OCI-LY7 (cell line): ENCODE data around the gene ARAP1. TPM values are rescaled to one million over a fixed set of nuclear protein-coding genes. Genes with fewer than 3 reads are reported as not detected.

Experiments
- BruUV-seq: library from RNA; stranded (reverse); fragments of 400-500 nt; replicated peaks from 2 replicates; lab custom pipeline; 2021; lab: Mats Ljungman, UMichigan
- CTCF ChIA-PET: fragments of 300-600 bp; sonication (Branson Sonifier 250); formaldehyde crosslinking; loops from one replicate; lab custom pipeline; 2022; ENCODE audit warnings: antibody characterized with exemption; ENCODE audit not compliant: unreplicated experiment; lab: Charles Lee
- POLR2A ChIA-PET: fragments of 300-600 bp; sonication (Branson Sonifier 250); formaldehyde crosslinking; loops from one replicate; lab custom pipeline; 2022; ENCODE audit warnings: antibody characterized with exemption; lab: Charles Lee
- DNase-seq: peaks from one replicate; pipeline ENCODE4 v3.0.0-alpha.2; 2015; ENCODE audit warnings: low spot score
- H2AFZ ChIP-seq: fragments of 200-600 bp; sonication (generic), shearing (Covaris generic); 2 replicates; pipeline ENCODE4 v1.6.1; 2014; ENCODE audit warnings: mild to moderate bottlenecking, antibody characterized with exemption, low read length, moderate library complexity
- H3K27ac ChIP-seq: fragments of 200-600 bp; sonication (generic); 2 replicates; pipeline ENCODE4 v1.5.1; 2014; ENCODE audit warnings: mixed run types, low read depth, mild to moderate bottlenecking, moderate library complexity, low read length, inconsistent platforms; ENCODE audit not compliant: poor library complexity, severe bottlenecking
- H3K36me3 ChIP-seq: fragments of 200-600 bp; sonication (generic); 2 replicates; pipeline ENCODE4 v1.6.1; 2014; ENCODE audit warnings: mild to moderate bottlenecking, antibody characterized with exemption, low read length, moderate library complexity, mixed read lengths; ENCODE audit not compliant: insufficient read depth
- H3K4me1 ChIP-seq: fragments of 200-600 bp; sonication (generic); 2 replicates; pipeline ENCODE4 v1.5.1; 2014; ENCODE audit warnings: mild to moderate bottlenecking, low read length; ENCODE audit not compliant: insufficient read depth, poor library complexity, severe bottlenecking
- H3K4me2 ChIP-seq: fragments of 200-600 bp; sonication (generic); 2 replicates; pipeline ENCODE4 v1.6.1; 2014; ENCODE audit warnings: mild to moderate bottlenecking, low read length
- H3K4me3 ChIP-seq: fragments of 200-600 bp; sonication (generic); 2 replicates; pipeline ENCODE4 v1.5.1; 2014; ENCODE audit warnings: mild to moderate bottlenecking, low read depth, low read length; ENCODE audit not compliant: poor library complexity, severe bottlenecking
- H3K79me2 ChIP-seq: fragments of 200-600 bp; sonication (generic); 2 replicates; pipeline ENCODE4 v1.6.1; 2016; ENCODE audit warnings: low read depth, mild to moderate bottlenecking, low read length, moderate library complexity, mixed read lengths; ENCODE audit not compliant: insufficient read depth
- H3K9me2 ChIP-seq: fragments of 200-600 bp; sonication (generic); 2 replicates; pipeline ENCODE4 v1.6.1; 2016; ENCODE audit warnings: mild to moderate bottlenecking, low read length, mixed read lengths; ENCODE audit not compliant: insufficient read depth
- H3K9me3 ChIP-seq: fragments of 200-600 bp; sonication (generic); 2 replicates; pipeline ENCODE4 v1.6.1; 2014; ENCODE audit warnings: mild to moderate bottlenecking, mixed run types, low read length, mixed read lengths
- H4K20me1 ChIP-seq: fragments of 200-600 bp; sonication (generic); 2 replicates; pipeline ENCODE4 v1.6.1; 2014; ENCODE audit warnings: mild to moderate bottlenecking, antibody characterized with exemption, low read length, moderate library complexity, mixed read lengths; ENCODE audit not compliant: insufficient read depth
- CTCF ChIP-seq: fragments of 200-600 bp; sonication (generic); conservative IDR thresholded peaks from 2 replicates; pipeline ENCODE4 v1.5.1; 2014; ENCODE audit warnings: mild to moderate bottlenecking, antibody characterized with exemption, low read length, moderate library complexity, mixed read lengths
- EZH2phosphoT487 ChIP-seq: fragments of 200-600 bp; sonication (generic); IDR thresholded peaks from 2 replicates; pipeline ENCODE4 v1.6.1; 2018; ENCODE audit warnings: low read depth, borderline replicate concordance, mild to moderate bottlenecking, mixed run types, antibody characterized with exemption, low read length, moderate library complexity, mixed read lengths
- intact Hi-C: fragments of 100-400 bp; cut with micrococcal nuclease; formaldehyde crosslinking; loops from one replicate; pipeline ENCODE4 v1.10.0; 2022; ENCODE audit not compliant: unreplicated experiment
- total RNA-seq, 2 experiments: library from RNA; depleted of rRNA in 1 of 2; stranded (reverse); fragments of >200 nt in 1 of 2; shearing (Covaris generic) in 1 of 2; gene quantifications; 2 replicates each; pipeline ENCODE4 v1.2.3, GENCODE V29; 2014 to 2022

The ARAP1 gene
- total RNA-seq, 2 experiments from 2014 or later = 65.6 to 106 TPM

GRCh38 chr11:72639502-72640375 is 112.5 kb downstream of the ARAP1 start:
- H2AFZ ChIP-seq = no peak overlapping the region
- TF ChIP-seq EZH2phosphoT487 (no peak), CTCF (no peak)
- no peak overlapping the region for H3K27ac ChIP-seq
- H3K4me1 ChIP-seq = peaks cover 10% of the 10 kb centered on the region
- ChIA-PET POLR2A (no interaction called here), CTCF (no interaction called here)
- no peaks in the 10 kb centered on the region for H3K9me3 ChIP-seq
- H3K4me3 ChIP-seq = no peak overlapping the region
- no peaks in the 10 kb centered on the region for H3K36me3 ChIP-seq
- H4K20me1 ChIP-seq = no peaks in the 10 kb centered on the region
- no peak for DNase-seq
- no peaks in the 10 kb centered on the region for H3K9me2 ChIP-seq
- H3K4me2 ChIP-seq = no peak overlapping the region
- intact Hi-C loops = loop anchor here (10.0 kb wide), 1 partner anchor 165 kb away; no protein-coding TSS in a partner anchor
- no peaks in the 10 kb centered on the region for H3K79me2 ChIP-seq
- no TSS peak for BruUV-seq

- TF ChIP-seq EZH2phosphoT487 (no peak), CTCF (no peak)
- H2AFZ ChIP-seq = no peak overlapping the region
- H3K4me2 ChIP-seq = no peak overlapping the region
- H3K9me2 ChIP-seq = no peaks in the 10 kb centered on the region
- peaks cover 10% of the 10 kb centered on the region for H3K4me1 ChIP-seq
- CTCF ChIA-PET = no interaction called here
- H4K20me1 ChIP-seq = no peaks in the 10 kb centered on the region
- no peak for DNase-seq
- no peak overlapping the region for H3K27ac ChIP-seq
- no TSS peak for BruUV-seq
- no peak overlapping the region for H3K4me3 ChIP-seq
- no peaks in the 10 kb centered on the region for H3K9me3 ChIP-seq
- no peaks in the 10 kb centered on the region for H3K79me2 ChIP-seq
- H3K36me3 ChIP-seq = no peaks in the 10 kb centered on the region
- POLR2A ChIA-PET = interaction anchor here (0.6 kb wide), 1 partner anchor 222 kb away, joined by 4 read pairs; no protein-coding TSS in a partner anchor
- intact Hi-C loops = no loop called here
Measured at GRCh38 chr11:72637926-72638325, 114.3 kb downstream of the ARAP1 start.

GRCh38 chr11:72637198-72637597 is 115.0 kb downstream of the ARAP1 start:
- H4K20me1 ChIP-seq = no peaks in the 10 kb centered on the region
- CTCF ChIA-PET = no interaction called here

More at GRCh38 chr11:72637198-72637597, 115.0 kb downstream of the ARAP1 start:
- POLR2A ChIA-PET = no interaction called here
- H3K9me2 ChIP-seq = no peaks in the 10 kb centered on the region
- no peaks in the 10 kb centered on the region for H3K79me2 ChIP-seq
- H3K4me2 ChIP-seq = no peak overlapping the region
- DNase-seq = no peak
- no peak overlapping the region for H3K4me3 ChIP-seq
- no peaks in the 10 kb centered on the region for H3K36me3 ChIP-seq
- H2AFZ ChIP-seq = no peak overlapping the region
- H3K27ac ChIP-seq = no peak overlapping the region
- intact Hi-C loops = no loop called here
- TF ChIP-seq CTCF = no peak
- TF ChIP-seq EZH2phosphoT487 = no peak
- no TSS peak for BruUV-seq
- H3K9me3 ChIP-seq = no peaks in the 10 kb centered on the region
- peaks cover 10% of the 10 kb centered on the region for H3K4me1 ChIP-seq
